ENCODE measurements around the gene DIAPH3.

DIAPH3 gene

GRCh38 chr13:59664586-59664985 lies 499.1 kb downstream of the DIAPH3 start (continued):
- no peak for TF ChIP-seq ZSCAN5A (tag by site-specific recombination; IDR thresholded peaks at IDR 0.05)
- TF ChIP-seq SCRT2 (tag by site-specific recombination; IDR thresholded peaks at IDR 0.05): no peak
- no peak for TF ChIP-seq KLF9 (tag by site-specific recombination; IDR thresholded peaks at IDR 0.05; ENCODE audit: low read depth)
- TF ChIP-seq ZNF747 (tag by site-specific recombination; IDR thresholded peaks at IDR 0.05): no peak
- TF ChIP-seq ZNF341 (tag by site-specific recombination; IDR thresholded peaks at IDR 0.05; ENCODE audit: low read depth): no peak
- no peak for TF ChIP-seq ZNF660 (tag by site-specific recombination; IDR thresholded peaks at IDR 0.05)
- no peak for TF ChIP-seq BCL11B (tag by site-specific recombination; IDR thresholded peaks at IDR 0.05; ENCODE audit: low read depth)
- no peak for TF ChIP-seq ZNF529 (tag by site-specific recombination; IDR thresholded peaks at IDR 0.05; ENCODE audit: insufficient replicate concordance)
- TF ChIP-seq ZNF132 (tag by site-specific recombination; IDR thresholded peaks at IDR 0.05; ENCODE audit: borderline replicate concordance): no peak

- POLR2A ChIA-PET: no interaction called here
- H3K27ac ChIP-seq (ENCODE audit: extremely low read depth, low read depth, low read length): no peak overlapping the region
- CTCF ChIA-PET: no interaction called here
- no peaks in the 10 kb centered on the region for H3K9me3 ChIP-seq (ENCODE audit: control insufficient read depth, insufficient read depth, low read depth, low read length)
- no peaks in the 10 kb centered on the region for H3K36me3 ChIP-seq (ENCODE audit: control insufficient read depth in 2 of 2, insufficient read depth in 1 of 2, low read length in 2 of 2)
- H3K4me3 ChIP-seq (ENCODE audit: low read depth, low read length): no peak overlapping the region
- no peaks in the 10 kb centered on the region for H3K4me1 ChIP-seq (ENCODE audit: control insufficient read depth, insufficient read depth, low read length)
- TF ChIP-seq ZNF529 (tag by site-specific recombination; IDR thresholded peaks at IDR 0.05; ENCODE audit: insufficient replicate concordance): no peak
- TF ChIP-seq ZNF658 (tag by site-specific recombination; IDR thresholded peaks at IDR 0.05): no peak
- TF ChIP-seq ZNF341 (tag by site-specific recombination; IDR thresholded peaks at IDR 0.05; ENCODE audit: low read depth): no peak
- no peak for TF ChIP-seq ZNF16 (tag by site-specific recombination; IDR thresholded peaks at IDR 0.05; ENCODE audit: low read depth)
- TF ChIP-seq ZNF626 (tag by site-specific recombination; IDR thresholded peaks at IDR 0.05): no peak
- TF ChIP-seq SCRT2 (tag by site-specific recombination; IDR thresholded peaks at IDR 0.05): no peak
- TF ChIP-seq ZNF701 (tag by site-specific recombination; IDR thresholded peaks at IDR 0.05): no peak
- no peak for TF ChIP-seq ZNF184 (tag by site-specific recombination; IDR thresholded peaks at IDR 0.05)
- TF ChIP-seq HOXD13 (CRISPR knock-in tag; IDR thresholded peaks at IDR 0.05; ENCODE audit: borderline replicate concordance): no peak
- TF ChIP-seq ZNF10 (tag by site-specific recombination; IDR thresholded peaks at IDR 0.05): no peak
- TF ChIP-seq ZNF19 (tag by site-specific recombination; IDR thresholded peaks at IDR 0.05; ENCODE audit: low read depth): no peak
- TF ChIP-seq PATZ1 (tag by site-specific recombination; IDR thresholded peaks at IDR 0.05): no peak
- TF ChIP-seq ZNF560 (tag by site-specific recombination; IDR thresholded peaks at IDR 0.05; ENCODE audit: borderline replicate concordance): no peak
- no peak for TF ChIP-seq ZSCAN16 (tag by site-specific recombination; IDR thresholded peaks at IDR 0.05)
- TF ChIP-seq ZNF157 (tag by site-specific recombination; IDR thresholded peaks at IDR 0.05): no peak
- no peak for TF ChIP-seq KLF8 (tag by site-specific recombination; IDR thresholded peaks at IDR 0.05)
Observed at GRCh38 chr13:59663707-59664106, 500.0 kb downstream of the DIAPH3 start.

DNA sequence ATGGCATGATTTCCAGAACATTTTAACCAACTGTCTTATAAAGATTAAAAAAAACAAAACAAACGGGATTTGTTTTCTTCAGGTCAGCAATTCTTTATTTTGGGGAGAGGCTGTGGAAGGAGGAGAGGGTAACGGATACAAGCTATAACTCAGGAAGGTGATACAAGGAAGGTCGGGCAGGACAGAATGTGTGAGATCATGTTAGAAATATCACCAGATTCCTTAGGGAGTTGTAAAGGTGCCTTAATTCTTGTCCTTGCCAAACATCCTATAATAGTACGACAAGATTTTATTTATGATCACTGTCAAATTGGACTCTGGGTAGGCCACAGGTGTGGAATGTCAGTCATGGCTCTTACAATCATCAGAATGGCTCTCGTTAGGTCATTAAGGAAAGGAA lies 503.1 kb downstream of the DIAPH3 start:
- ChIA-PET CTCF (interaction anchor here (0.9 kb wide), 1 partner anchor 269 kb away, joined by 3 read pairs; no protein-coding TSS in a partner anchor), POLR2A (no interaction called here)
- no peaks in the 10 kb centered on the region for H3K9me3 ChIP-seq (ENCODE audit: control insufficient read depth, insufficient read depth, low read depth, low read length)
- TF ChIP-seq GLI2 (tag by site-specific recombination; IDR thresholded peaks at IDR 0.05; ENCODE audit: borderline replicate concordance, low read depth): no peak
- TF ChIP-seq ZFHX2 (tag by site-specific recombination; conservative IDR thresholded peaks at IDR 0.05): no peak
- TF ChIP-seq KLF16 (tag by site-specific recombination; IDR thresholded peaks at IDR 0.05): no peak
- TF ChIP-seq ZFP3 (tag by site-specific recombination; IDR thresholded peaks at IDR 0.05; ENCODE audit: low read depth): no peak
- TF ChIP-seq PATZ1 (tag by site-specific recombination; IDR thresholded peaks at IDR 0.05): no peak
- no peak for TF ChIP-seq ZNF404 (tag by site-specific recombination; IDR thresholded peaks at IDR 0.05)
- no peak for TF ChIP-seq OVOL3 (tag by site-specific recombination; IDR thresholded peaks at IDR 0.05)
- no peak for TF ChIP-seq ZNF416 (tag by site-specific recombination; IDR thresholded peaks at IDR 0.05)
- TF ChIP-seq ZBTB6 (tag by site-specific recombination; IDR thresholded peaks at IDR 0.05): no peak

More for the DNA sequence above, 503.1 kb downstream of the DIAPH3 start:
- Histone ChIP-seq H3K4me3 (ENCODE audit: low read depth, low read length) (no peak overlapping the region), H3K4me1 (ENCODE audit: control insufficient read depth, insufficient read depth, low read length) (no peaks in the 10 kb centered on the region), H3K36me3 (ENCODE audit: control insufficient read depth in 2 of 2, insufficient read depth in 1 of 2, low read length in 2 of 2) (no peaks in the 10 kb centered on the region), H3K27ac (ENCODE audit: extremely low read depth, low read depth, low read length) (no peak overlapping the region)
